GM19035 (cell line): ENCODE data around the gene RPS6KA2.
A peak's percentile ranks its signal among the peaks of the same experiment; 100 is the strongest.
"Not testable (repeated sequence)": the region's sequence is repeated elsewhere in the genome, so short reads cannot be mapped to it uniquely, and the experiment has no call there.

Experiments
- ATAC-seq: cut with Tn5 transposase; IDR thresholded peaks from one replicate; pipeline ENCODE4 v1.9.1; 2021; ENCODE audit not compliant: unreplicated experiment

The RPS6KA2 gene

GRCh38 chr6:166382933-166383801 is 243.9 kb downstream of the RPS6KA2 start, which contains the start of gene MPC1:
TSS of gene MPC1 (minus strand) at chr6:166382940. CDS start at chr6:166382876, 64 bp downstream.
- ATAC-seq: peak; percentile 84

- ATAC-seq: peak; percentile 11
Measured at GRCh38 chr6:166382500-166382932, 244.5 kb downstream of the RPS6KA2 start.

GRCh38 chr6:166381733-166382499 is 245.1 kb downstream of the RPS6KA2 start:
- peak; percentile 50 for ATAC-seq

GRCh38 chr6:166381381-166381732 is 245.7 kb downstream of the RPS6KA2 start:
- no peak for ATAC-seq

GRCh38 chr6:166379800-166380199 is 247.3 kb downstream of the RPS6KA2 start:
- no peak for ATAC-seq

- ATAC-seq: no peak
Measured at GRCh38 chr6:166379103-166379586, 247.9 kb downstream of the RPS6KA2 start.

GRCh38 chr6:166377721-166378120 is 249.3 kb downstream of the RPS6KA2 start:
- no peak for ATAC-seq

- ATAC-seq: no peak
Measured at GRCh38 chr6:166375013-166375412, 252.0 kb downstream of the RPS6KA2 start.

- ATAC-seq: no peak
Measured at GRCh38 chr6:166370489-166370888, 256.6 kb downstream of the RPS6KA2 start.

- ATAC-seq: no peak
Measured at GRCh38 chr6:166369782-166370181, 257.3 kb downstream of the RPS6KA2 start.

GRCh38 chr6:166366921-166367320 is 260.1 kb downstream of the RPS6KA2 start:
- no peak for ATAC-seq

- ATAC-seq: no peak
Measured at GRCh38 chr6:166365806-166366205, 261.2 kb downstream of the RPS6KA2 start.

- no peak for ATAC-seq
Measured at GRCh38 chr6:166365221-166365620, 261.8 kb downstream of the RPS6KA2 start.

GRCh38 chr6:166364456-166364855 is 262.6 kb downstream of the RPS6KA2 start:
- no peak for ATAC-seq

- ATAC-seq: not testable (repeated sequence)
Measured at GRCh38 chr6:166362427-166362826, 264.6 kb downstream of the RPS6KA2 start.

GRCh38 chr6:166361077-166361429 is 266.0 kb downstream of the RPS6KA2 start:
- ATAC-seq: no peak

GRCh38 chr6:166360243-166361076 is 266.6 kb downstream of the RPS6KA2 start:
- no peak for ATAC-seq
